ENCODE data around the gene DDOST.

- TF ChIP-seq CTCF (IDR thresholded peaks at IDR 0.05): no peak
- no peak for TF ChIP-seq POLR2A (IDR thresholded peaks at IDR 0.05)
- TF ChIP-seq EP300 (IDR thresholded peaks at IDR 0.05; ENCODE audit: low read depth): no peak
- no peak for TF ChIP-seq POLR2AphosphoS5 (IDR thresholded peaks at IDR 0.05)
These were observed 46.9 kb upstream of the DDOST start for GRCh38 chr1:20708057-20708456.

Measured in transverse colon (tissue), 4 donors.